PC-3 (cell line): ENCODE results near the gene CLNK. TPM values are rescaled to one million over a fixed set of nuclear protein-coding genes. Genes with fewer than 3 reads are reported as not detected.

Experiments used
- ATAC-seq: fragments of 200-7000 bp; cut with Tn5 transposase; 2 replicates; pipeline ENCODE4 v1.9.1; 2020; ENCODE audit warnings: mild to moderate bottlenecking, moderate library complexity
- BruUV-seq: library from RNA; stranded (reverse); fragments of 400-500 nt; replicated peaks from 2 replicates; lab custom pipeline; 2021; lab: Mats Ljungman, UMichigan
- CTCF ChIA-PET: fragments of 300-600 bp; sonication (Branson Sonifier 250); formaldehyde crosslinking; loops from one replicate; lab custom pipeline; 2022; ENCODE audit warnings: antibody characterized with exemption; lab: Charles Lee
- POLR2A ChIA-PET: fragments of 300-600 bp; sonication (Branson Sonifier 250); formaldehyde crosslinking; loops from one replicate; lab custom pipeline; 2022; ENCODE audit warnings: antibody characterized with exemption; ENCODE audit not compliant: unreplicated experiment; lab: Charles Lee
- DNase-seq: peaks from one replicate; pipeline ENCODE4 v3.0.0-alpha.2; 2015
- H2AFZ ChIP-seq: fragments of 300-600 bp; sonication (generic); 2 replicates; pipeline ENCODE4 v1.6.0; 2016; ENCODE audit warnings: antibody characterized with exemption, low read length
- H3F3A ChIP-seq: fragments of 300-600 bp; sonication (generic); one replicate; pipeline ENCODE4 v1.6.0; 2017; ENCODE audit warnings: antibody characterized with exemption, low read length, control low read depth, mild to moderate bottlenecking; ENCODE audit not compliant: unreplicated experiment
- H3K27ac ChIP-seq: fragments of 300-600 bp; sonication (generic); 2 replicates; pipeline ENCODE4 v1.5.1; 2016; ENCODE audit warnings: mild to moderate bottlenecking, low read length
- H3K27me3 ChIP-seq: fragments of 300-600 bp; sonication (generic); 2 replicates; pipeline ENCODE4 v1.6.1; 2016; ENCODE audit warnings: low read length, mixed read lengths
- H3K36me3 ChIP-seq: fragments of 300-600 bp; sonication (generic); 2 replicates; pipeline ENCODE4 v1.6.1; 2016; ENCODE audit warnings: low read depth, mixed run types, low read length, mixed read lengths
- H3K4me1 ChIP-seq: fragments of 300-600 bp; sonication (generic); 2 replicates; pipeline ENCODE4 v1.5.1; 2016; ENCODE audit warnings: low read length; ENCODE audit not compliant: insufficient read depth
- H3K4me2 ChIP-seq: fragments of 300-600 bp; sonication (generic); 2 replicates; pipeline ENCODE4 v1.6.0; 2016; ENCODE audit warnings: low read length
- H3K4me3 ChIP-seq: fragments of 300-600 bp; sonication (generic); 2 replicates; pipeline ENCODE4 v1.5.1; 2016; ENCODE audit warnings: mild to moderate bottlenecking, low read length, mixed read lengths
- H3K79me2 ChIP-seq: fragments of 300-600 bp; sonication (generic); 2 replicates; pipeline ENCODE4 v1.6.1; 2017; ENCODE audit warnings: low read length, mixed read lengths
- H3K9ac ChIP-seq: fragments of 300-600 bp; sonication (generic); 2 replicates; pipeline ENCODE4 v1.6.0; 2016; ENCODE audit warnings: mild to moderate bottlenecking, low read length
- H3K9me2 ChIP-seq: fragments of 300-600 bp; sonication (generic); replicated peaks from 2 replicates; pipeline ENCODE4 v1.6.1; 2016; ENCODE audit warnings: mixed run types, low read length, mixed read lengths
- H3K9me3 ChIP-seq: fragments of 300-600 bp; sonication (generic); 2 replicates; pipeline ENCODE4 v1.6.1; 2016; ENCODE audit warnings: low read length, mixed read lengths
- H4K20me1 ChIP-seq: fragments of 300-600 bp; sonication (generic); 2 replicates; pipeline ENCODE4 v1.6.1; 2016; ENCODE audit warnings: low read length, mixed read lengths
- CTCF ChIP-seq: fragments of 300-600 bp; sonication (generic); conservative IDR thresholded peaks from 2 replicates; pipeline ENCODE4 v1.5.1; 2017; ENCODE audit warnings: antibody characterized with exemption, low read depth, mild to moderate bottlenecking, low read length
- EZH2 ChIP-seq: fragments of 300-600 bp; sonication (generic); IDR thresholded peaks from one replicate; pipeline ENCODE4 v1.6.1; 2017; ENCODE audit warnings: antibody characterized with exemption, mild to moderate bottlenecking, low read length; ENCODE audit not compliant: unreplicated experiment
- EZH2phosphoT487 ChIP-seq: fragments of 300-600 bp; sonication (generic); IDR thresholded peaks from 2 replicates; pipeline ENCODE4 v1.6.1; 2018; ENCODE audit warnings: mild to moderate bottlenecking, antibody characterized with exemption, low read length, borderline replicate concordance
- intact Hi-C: fragments of 100-400 bp; cut with micrococcal nuclease; formaldehyde crosslinking; loops from 2 replicates; pipeline ENCODE4 v1.9.0; 2023
- total RNA-seq: library from RNA; depleted of rRNA; stranded (reverse); fragments of >200 nt; gene quantifications from 2 replicates; pipeline ENCODE4 v1.2.3, GENCODE V29; 2014

The CLNK gene
- total RNA-seq, 1 experiment from 2014 or later, result not detected

GRCh38 chr4:10673817-10674369 lies 10.7 kb downstream of the CLNK start:
- no TSS peak for BruUV-seq
- H3K4me2 ChIP-seq, result no peak overlapping the region
- POLR2A ChIA-PET, result no interaction called here
- DNase-seq, result no peak
- no peak overlapping the region for H2AFZ ChIP-seq
- H3K4me3 ChIP-seq, result no peak overlapping the region
- H3K9ac ChIP-seq, result no peak overlapping the region
- H3K9me3 ChIP-seq, result no peaks in the 10 kb centered on the region
- no peaks in the 10 kb centered on the region for H3K9me2 ChIP-seq
- TF ChIP-seq CTCF (no peak), EZH2 (no peak), EZH2phosphoT487 (no peak)
- no peaks in the 10 kb centered on the region for H3K36me3 ChIP-seq
- ATAC-seq, result no peak
- no peaks in the 10 kb centered on the region for H3K4me1 ChIP-seq
- intact Hi-C loops, result no loop called here
- H3F3A ChIP-seq, result no peaks in the 10 kb centered on the region
- H3K27ac ChIP-seq, result no peak overlapping the region
- H3K27me3 ChIP-seq, result no peaks in the 10 kb centered on the region
- no peaks in the 10 kb centered on the region for H4K20me1 ChIP-seq
- CTCF ChIA-PET, result no interaction called here
- no peaks in the 10 kb centered on the region for H3K79me2 ChIP-seq

GRCh38 chr4:10672379-10672778 lies 12.2 kb downstream of the CLNK start:
- H3K79me2 ChIP-seq, result no peaks in the 10 kb centered on the region
- no peak overlapping the region for H3K9ac ChIP-seq
- no peaks in the 10 kb centered on the region for H3K27me3 ChIP-seq
- no peak overlapping the region for H2AFZ ChIP-seq
- H3K9me2 ChIP-seq, result no peaks in the 10 kb centered on the region
- H3K4me3 ChIP-seq, result no peak overlapping the region
- no peak overlapping the region for H3K4me2 ChIP-seq
- CTCF ChIA-PET, result no interaction called here
- no peaks in the 10 kb centered on the region for H3F3A ChIP-seq
- no peak overlapping the region for H3K27ac ChIP-seq
- ATAC-seq (no peak), DNase-seq (no peak)
- TF ChIP-seq EZH2, result no peak
- TF ChIP-seq EZH2phosphoT487, result no peak
- no peak for TF ChIP-seq CTCF
- H3K9me3 ChIP-seq, result no peaks in the 10 kb centered on the region
- no TSS peak for BruUV-seq
- intact Hi-C loops, result no loop called here
- H3K36me3 ChIP-seq, result no peaks in the 10 kb centered on the region
- no peaks in the 10 kb centered on the region for H3K4me1 ChIP-seq
- POLR2A ChIA-PET, result no interaction called here
- no peaks in the 10 kb centered on the region for H4K20me1 ChIP-seq

- intact Hi-C loops, result no loop called here
- no peak for ATAC-seq
These were observed 12.8 kb downstream of the CLNK start for GRCh38 chr4:10671799-10672198.

More at GRCh38 chr4:10671799-10672198, 12.8 kb downstream of the CLNK start:
- no peak overlapping the region for H2AFZ ChIP-seq
- no peaks in the 10 kb centered on the region for H3K4me1 ChIP-seq
- ChIA-PET POLR2A (no interaction called here), CTCF (no interaction called here)
- H3K9me3 ChIP-seq, result no peaks in the 10 kb centered on the region
- no peak overlapping the region for H3K9ac ChIP-seq
- no TSS peak for BruUV-seq
- TF ChIP-seq EZH2 (no peak), EZH2phosphoT487 (no peak), CTCF (no peak)
- no peaks in the 10 kb centered on the region for H4K20me1 ChIP-seq
- no peaks in the 10 kb centered on the region for H3K9me2 ChIP-seq
- H3K27me3 ChIP-seq, result no peaks in the 10 kb centered on the region
- H3K79me2 ChIP-seq, result no peaks in the 10 kb centered on the region
- DNase-seq, result no peak
- no peaks in the 10 kb centered on the region for H3F3A ChIP-seq
- no peak overlapping the region for H3K4me3 ChIP-seq
- H3K4me2 ChIP-seq, result no peak overlapping the region
- H3K27ac ChIP-seq, result no peak overlapping the region
- no peaks in the 10 kb centered on the region for H3K36me3 ChIP-seq
